ENCODE measurements around the gene DIAPH2. TPM values are rescaled to one million over a fixed set of nuclear protein-coding genes. Genes with fewer than 3 reads are reported as not detected.

Gene DIAPH2
- total and polyA plus RNA-seq, 12 donors = 1.8 to 13.6 (median 10.1) TPM

DNA sequence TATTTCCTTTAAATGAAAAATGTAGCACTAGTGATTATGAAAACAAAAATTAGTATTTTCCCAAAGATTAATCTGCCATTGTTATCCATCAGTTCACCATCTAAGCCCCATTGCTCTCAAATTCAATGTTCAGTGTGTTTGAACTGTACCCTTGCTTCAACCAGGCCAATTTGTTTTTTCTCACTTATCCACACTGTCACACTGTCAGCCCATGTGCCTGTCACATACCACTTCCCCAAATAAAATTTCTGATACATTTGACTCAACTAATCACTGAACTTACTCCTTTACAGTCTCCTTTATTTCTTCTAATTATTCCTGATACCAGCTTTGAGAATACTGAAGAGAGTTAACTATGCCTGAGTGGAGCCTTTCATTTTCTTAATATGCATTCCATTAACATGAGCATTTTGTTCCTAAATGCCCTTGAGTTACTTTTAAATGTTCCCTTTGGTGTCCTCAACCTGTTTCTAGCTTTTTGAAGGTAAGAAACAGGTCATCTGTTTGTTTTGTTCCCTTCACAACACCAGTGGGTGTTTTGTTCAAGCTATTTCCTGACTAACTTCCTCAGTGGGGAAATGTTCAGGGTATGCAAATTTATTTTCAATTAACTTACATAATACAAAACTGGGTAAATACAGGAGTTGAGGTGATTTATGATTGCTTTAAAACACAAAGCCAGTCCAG lies 316.2 kb downstream of the DIAPH2 start:
- H3K27me3 ChIP-seq = no peaks in the 10 kb centered on the region
- ATAC-seq = no peak
- H3K4me1 ChIP-seq = no peaks in the 10 kb centered on the region
- no peaks in the 10 kb centered on the region for H3K36me3 ChIP-seq
- H3K4me3 ChIP-seq = no peak overlapping the region
- TF ChIP-seq, protein P1, sequence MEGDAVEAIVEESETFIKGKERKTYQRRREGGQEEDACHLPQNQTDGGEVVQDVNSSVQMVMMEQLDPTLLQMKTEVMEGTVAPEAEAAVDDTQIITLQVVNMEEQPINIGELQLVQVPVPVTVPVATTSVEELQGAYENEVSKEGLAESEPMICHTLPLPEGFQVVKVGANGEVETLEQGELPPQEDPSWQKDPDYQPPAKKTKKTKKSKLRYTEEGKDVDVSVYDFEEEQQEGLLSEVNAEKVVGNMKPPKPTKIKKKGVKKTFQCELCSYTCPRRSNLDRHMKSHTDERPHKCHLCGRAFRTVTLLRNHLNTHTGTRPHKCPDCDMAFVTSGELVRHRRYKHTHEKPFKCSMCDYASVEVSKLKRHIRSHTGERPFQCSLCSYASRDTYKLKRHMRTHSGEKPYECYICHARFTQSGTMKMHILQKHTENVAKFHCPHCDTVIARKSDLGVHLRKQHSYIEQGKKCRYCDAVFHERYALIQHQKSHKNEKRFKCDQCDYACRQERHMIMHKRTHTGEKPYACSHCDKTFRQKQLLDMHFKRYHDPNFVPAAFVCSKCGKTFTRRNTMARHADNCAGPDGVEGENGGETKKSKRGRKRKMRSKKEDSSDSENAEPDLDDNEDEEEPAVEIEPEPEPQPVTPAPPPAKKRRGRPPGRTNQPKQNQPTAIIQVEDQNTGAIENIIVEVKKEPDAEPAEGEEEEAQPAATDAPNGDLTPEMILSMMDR (IDR thresholded peaks at IDR 0.05) = no peak
- intact Hi-C loops (cut with DNase I) = no loop called here
- H3K9me3 ChIP-seq = peaks cover 0 to 5% (median 0%) of the 10 kb centered on the region in 11 donors
- no peak for DNase-seq
- no peak overlapping the region for H3K27ac ChIP-seq

DNA sequence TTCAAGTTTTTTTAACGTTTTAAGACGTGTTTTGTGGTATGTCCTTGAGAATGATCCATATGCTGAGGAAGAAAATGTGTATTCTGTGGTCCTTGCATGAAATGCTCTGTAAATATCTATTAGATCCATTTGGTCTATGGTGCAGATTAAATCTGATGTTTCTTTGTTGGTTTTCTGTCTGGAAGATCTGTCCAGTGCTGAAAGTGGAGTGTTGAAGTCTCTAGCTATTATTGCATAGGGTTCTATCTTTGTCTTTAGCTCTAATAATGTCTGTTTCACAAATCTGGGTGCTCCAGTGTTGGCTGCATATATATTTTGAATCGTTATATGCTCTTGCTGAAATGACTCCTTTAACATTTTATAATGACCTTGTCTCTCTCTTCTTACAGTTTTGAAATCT lies 321.5 kb downstream of the DIAPH2 start:
- no peak for ATAC-seq
- peaks cover 0 to 4% (median 0%) of the 10 kb centered on the region in 7 donors for H3K27me3 ChIP-seq
- no peaks in the 10 kb centered on the region for H3K36me3 ChIP-seq
- WGBS, 2 donors = 84 to 90% methylated on average over 3 of the region's 3 CpGs
- H3K9me3 ChIP-seq = no peaks in the 10 kb centered on the region
- H3K27ac ChIP-seq = no peak overlapping the region
- H3K4me3 ChIP-seq = no peak overlapping the region
- TF ChIP-seq, protein P1 (IDR thresholded peaks at IDR 0.05) = no peak
- DNase-seq = no peak
- H3K4me1 ChIP-seq = no peaks in the 10 kb centered on the region
- intact Hi-C loops (cut with DNase I) = no loop called here

DNA sequence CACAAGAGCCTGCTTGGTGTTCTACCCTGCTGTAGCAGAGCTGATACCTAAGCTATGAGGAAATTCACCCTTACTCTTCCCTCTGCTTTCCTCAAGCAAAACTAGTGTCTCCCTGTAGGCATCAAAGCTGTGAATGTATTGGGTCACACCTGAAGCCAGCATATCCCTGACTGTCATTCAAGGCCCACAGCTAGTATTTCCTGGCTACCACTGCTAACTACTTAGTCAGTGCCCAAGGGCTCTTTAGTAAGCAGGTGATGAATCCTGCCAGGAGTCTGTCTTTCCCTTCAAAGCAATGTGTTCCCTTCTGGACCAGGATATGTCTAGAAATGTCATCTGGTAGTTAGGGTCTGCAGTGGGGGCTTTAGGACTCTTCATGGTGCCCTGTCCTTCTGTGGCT lies 324.7 kb downstream of the DIAPH2 start:
- intact Hi-C loops (cut with DNase I) = no loop called here
- Histone ChIP-seq H3K4me3 (no peak overlapping the region), H3K36me3 (no peaks in the 10 kb centered on the region), H3K4me1 (no peaks in the 10 kb centered on the region), H3K27ac (no peak overlapping the region), H3K9me3 (no peaks in the 10 kb centered on the region), H3K27me3 (peaks cover 0 to 4% (median 0%) of the 10 kb centered on the region in 7 donors)
- no peak for ATAC-seq
- TF ChIP-seq, protein P1 (IDR thresholded peaks at IDR 0.05) = no peak
- no peak for DNase-seq

DNA sequence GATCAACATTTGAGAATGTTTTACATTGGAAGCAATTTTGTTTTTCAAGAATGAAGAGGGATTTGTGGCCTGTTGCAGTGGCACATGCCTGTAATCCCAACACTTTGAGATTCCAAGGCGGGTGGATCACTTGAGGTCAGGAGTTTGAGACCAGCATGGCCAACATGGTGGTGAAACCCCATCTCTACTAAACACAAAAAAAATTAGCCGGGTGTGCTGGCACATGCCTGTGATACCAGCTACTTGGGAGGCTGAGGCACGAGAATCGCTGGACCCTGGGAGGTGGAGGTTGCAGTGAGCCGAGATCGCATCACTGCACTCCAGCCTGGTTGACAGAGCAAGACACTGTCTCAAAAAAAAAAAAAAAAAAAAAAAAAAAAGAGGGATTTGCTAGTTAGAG lies 326.9 kb downstream of the DIAPH2 start:
- H3K4me3 ChIP-seq = no peak overlapping the region
- H3K36me3 ChIP-seq = no peaks in the 10 kb centered on the region
- peaks cover 0 to 4% (median 0%) of the 10 kb centered on the region in 7 donors for H3K27me3 ChIP-seq
- ATAC-seq (no peak), DNase-seq (no peak)
- 95 to 97% methylated on average over 6 of the region's 6 CpGs for WGBS, 2 donors
- intact Hi-C loops (cut with DNase I) = no loop called here
- H3K27ac ChIP-seq = no peak overlapping the region
- H3K4me1 ChIP-seq = no peaks in the 10 kb centered on the region
- TF ChIP-seq, protein P1 (IDR thresholded peaks at IDR 0.05) = no peak
- H3K9me3 ChIP-seq = no peaks in the 10 kb centered on the region

Data from heart right ventricle (tissue), 16 donors.